ENCODE measurements around the gene RAD54L2.
"Not testable (repeated sequence)": the region's sequence is repeated elsewhere in the genome, so short reads cannot be mapped to it uniquely, and the experiment has no call there.

- TF ChIP-seq CTCF (conservative IDR thresholded peaks at IDR 0.05); ZFX (IDR thresholded peaks at IDR 0.05): not testable (repeated sequence)
These were observed 13.6 kb upstream of the RAD54L2 start for GRCh38 chr3:51524874-51525273.
